Esophagus mucosa (tissue), 1 donor: ENCODE results near the gene PLCB1. TPM values are rescaled to one million over a fixed set of nuclear protein-coding genes. Genes with fewer than 3 reads are reported as not detected.
A peak's percentile ranks its signal among the peaks of the same experiment; 100 is the strongest.

ENCODE experiments used
- ATAC-seq: fragments of 200-7000 bp; cut with Tn5 transposase; one replicate; pipeline ENCODE4 v1.9.1; 2020
- total RNA-seq: library from RNA; stranded (reverse); gene quantifications from one replicate; pipeline ENCODE4 v1.2.4, GENCODE V29; 2023
- donor health status: DM: yes; HTN: yes; CAD: no.

The PLCB1 gene
- total RNA-seq, 1 donor from 2014 or later: 2.7 TPM

DNA sequence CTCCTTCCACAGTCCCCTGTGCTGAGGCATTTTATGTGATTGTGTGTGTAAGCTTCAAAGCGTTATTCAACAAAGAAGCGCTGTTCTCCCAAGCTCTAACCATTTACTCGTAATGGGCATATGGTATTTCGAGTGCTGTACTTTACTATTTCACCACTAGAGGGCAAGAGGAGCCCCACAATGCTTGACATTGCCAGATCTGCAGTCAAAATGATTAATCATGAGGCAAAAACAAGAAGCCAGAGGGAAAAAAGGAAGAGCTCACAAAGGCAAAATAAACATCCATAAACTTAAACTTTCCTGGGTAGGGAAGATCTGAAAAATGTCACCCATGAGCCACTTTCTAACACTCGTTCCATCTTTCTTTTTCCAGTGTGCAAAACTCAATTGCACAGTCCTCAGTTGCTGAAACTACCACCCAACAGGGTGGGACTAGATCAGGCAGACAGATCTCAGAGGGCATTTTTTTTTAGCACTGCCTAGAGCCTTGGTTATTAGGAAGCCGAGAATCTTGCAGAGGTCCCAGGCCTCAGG is 721.8 kb downstream of the PLCB1 start:
- ATAC-seq: peak; percentile 77

- no peak for ATAC-seq
These were observed 722.5 kb downstream of the PLCB1 start for GRCh38 chr20:8854571-8854970.

- ATAC-seq: no peak
These were observed 723.2 kb downstream of the PLCB1 start for GRCh38 chr20:8855315-8855714.

- ATAC-seq: no peak
These were observed 724.6 kb downstream of the PLCB1 start for GRCh38 chr20:8856668-8857067.

- ATAC-seq: no peak
These were observed 726.2 kb downstream of the PLCB1 start for GRCh38 chr20:8858181-8858787.

GRCh38 chr20:8860011-8860495 is 728.0 kb downstream of the PLCB1 start:
- ATAC-seq: peak; percentile 73

DNA sequence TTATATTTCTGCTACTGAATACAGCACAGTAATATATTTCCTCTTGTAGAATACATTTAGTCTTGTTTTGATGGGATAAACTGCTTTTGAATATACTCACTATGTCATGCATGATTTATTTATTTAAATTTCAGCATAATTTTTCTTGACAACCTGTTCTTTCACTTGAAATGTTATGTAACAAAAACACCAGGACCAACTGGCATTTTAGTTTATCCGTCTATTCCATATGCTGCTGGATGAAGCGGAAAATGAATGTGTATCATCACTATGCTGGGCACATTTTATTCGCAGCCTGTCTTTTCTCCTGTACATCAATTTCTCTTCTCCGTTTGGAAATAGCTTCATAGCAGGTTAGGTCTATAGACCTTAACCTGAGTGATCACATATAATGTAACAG is 730.0 kb downstream of the PLCB1 start:
- ATAC-seq: no peak

GRCh38 chr20:8865636-8866035 is 733.6 kb downstream of the PLCB1 start:
- no peak for ATAC-seq

- ATAC-seq: no peak
These were observed 735.1 kb downstream of the PLCB1 start for GRCh38 chr20:8867038-8867740.

- ATAC-seq: no peak
These were observed 738.6 kb downstream of the PLCB1 start for GRCh38 chr20:8870652-8871051.

GRCh38 chr20:8874437-8874836 is 742.4 kb downstream of the PLCB1 start:
- no peak for ATAC-seq

DNA sequence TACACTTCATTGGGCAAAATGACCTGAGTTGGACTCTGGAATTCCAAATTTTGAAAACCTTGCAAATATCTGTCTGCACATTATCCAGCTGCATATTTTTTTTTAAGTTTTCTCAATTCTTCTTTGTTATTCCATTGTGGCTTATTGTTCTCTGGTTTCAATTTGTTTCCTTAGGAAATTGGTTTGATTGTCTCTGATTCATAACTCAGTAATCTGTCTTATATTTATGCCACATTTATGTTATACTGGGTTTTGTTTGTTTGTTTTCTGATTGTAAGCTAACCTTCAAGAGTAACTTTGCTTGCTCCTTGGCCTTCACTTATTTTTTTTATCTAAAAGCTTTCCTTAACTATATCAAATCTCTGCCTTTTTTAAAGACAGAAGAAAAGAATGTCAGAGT is 743.5 kb downstream of the PLCB1 start:
- ATAC-seq: no peak

- no peak for ATAC-seq
These were observed 744.3 kb downstream of the PLCB1 start for GRCh38 chr20:8876366-8876765.

GRCh38 chr20:8877294-8877693 is 745.2 kb downstream of the PLCB1 start:
- ATAC-seq: no peak

DNA sequence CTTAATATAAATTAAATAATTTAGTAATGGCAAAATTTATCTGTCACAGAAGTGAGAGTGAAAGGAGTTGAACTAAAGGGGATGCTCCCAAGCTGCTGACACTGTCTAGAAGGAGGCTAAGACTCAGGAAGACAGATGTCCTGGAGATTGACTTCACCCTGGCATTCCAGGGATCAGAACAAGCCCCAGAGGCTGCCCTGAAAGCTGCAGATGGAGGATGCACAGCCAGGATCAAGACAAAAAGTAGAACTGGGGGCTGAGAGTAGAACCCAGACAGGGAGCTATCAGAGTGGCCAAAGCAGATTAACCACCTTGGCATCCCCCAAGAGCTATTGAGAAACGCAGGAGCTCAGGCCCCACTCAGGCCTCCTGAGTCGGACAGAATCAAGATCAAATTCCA is 747.6 kb downstream of the PLCB1 start:
- no peak for ATAC-seq

GRCh38 chr20:8880085-8880853 is 748.2 kb downstream of the PLCB1 start:
- no peak for ATAC-seq

DNA sequence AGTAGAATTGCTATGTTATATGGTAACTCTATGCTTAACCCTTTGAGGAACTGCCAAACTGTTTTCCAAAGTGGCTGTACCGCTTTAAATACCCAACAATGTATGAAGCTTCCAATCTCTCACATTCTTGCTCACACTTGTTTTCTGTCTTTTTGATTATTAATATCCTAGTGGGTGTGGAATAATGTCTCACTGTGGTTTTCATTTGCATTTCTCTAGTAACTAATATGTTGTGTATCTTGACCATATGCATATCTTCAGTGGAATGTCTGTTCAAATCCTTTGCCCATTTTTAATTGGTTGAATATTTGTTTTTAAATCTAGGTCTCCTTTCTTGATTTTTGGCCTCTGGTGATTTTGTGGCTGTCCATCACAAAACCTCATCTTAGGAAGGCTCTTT is 759.0 kb downstream of the PLCB1 start:
- no peak for ATAC-seq

DNA sequence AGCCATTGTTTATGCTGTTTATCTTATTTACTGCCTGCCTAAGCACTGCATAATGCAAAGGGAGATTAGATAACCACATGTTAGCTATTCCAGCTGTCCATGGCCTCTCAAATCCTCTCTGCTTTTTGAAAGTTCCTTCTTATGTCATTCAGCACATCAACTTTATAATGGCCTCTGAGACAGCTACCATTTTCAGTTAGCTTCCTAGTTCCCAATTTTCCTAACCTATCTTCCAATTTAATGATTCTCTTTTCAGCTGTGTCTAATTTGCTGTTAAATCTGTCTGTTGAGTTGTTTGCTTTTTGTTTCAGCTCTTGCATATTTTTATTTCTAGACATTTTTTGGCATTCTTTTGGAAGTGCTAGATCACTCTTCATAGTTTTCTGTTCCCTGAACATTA is 763.4 kb downstream of the PLCB1 start:
- ATAC-seq: no peak

GRCh38 chr20:8898823-8899222 is 766.8 kb downstream of the PLCB1 start:
- no peak for ATAC-seq

- ATAC-seq: no peak
These were observed 769.4 kb downstream of the PLCB1 start for GRCh38 chr20:8901237-8902025.

GRCh38 chr20:8903655-8904605 is 771.9 kb downstream of the PLCB1 start:
- ATAC-seq: no peak
